ENCODE results near the gene NKD1. TPM values are rescaled to one million over a fixed set of nuclear protein-coding genes. Genes with fewer than 3 reads are reported as not detected.

The NKD1 gene
- total and polyA plus RNA-seq, 2 donors (not counting 1 experiment from before 2014, with no cell fraction given), result 0.16 to 1.9 TPM

DNA sequence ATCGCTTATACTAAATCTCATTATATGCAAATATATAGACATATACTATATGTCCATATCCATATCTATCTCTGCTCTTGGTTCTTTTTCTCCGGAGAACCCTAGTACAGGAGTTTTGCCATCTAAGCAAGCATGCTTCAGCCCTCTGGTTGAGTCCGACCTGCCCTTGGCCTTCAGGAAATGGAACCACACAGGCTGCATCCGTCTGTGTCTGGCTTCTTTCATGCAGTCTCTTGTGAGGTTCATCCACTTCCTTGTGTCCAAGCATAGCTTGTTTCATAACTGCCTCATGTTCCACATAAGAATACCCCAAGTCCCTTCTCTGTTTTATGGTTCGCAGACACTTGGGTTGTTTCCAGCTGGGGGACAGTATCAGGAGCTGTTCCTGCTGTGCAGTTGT, 116.1 kb downstream of the NKD1 start:
- WGBS (ENCODE audit: insufficient coverage), result 93% methylated on average over 3 of the region's 5 CpGs
- Histone ChIP-seq H3K27me3 (replicated peaks in 1 of 4; ENCODE audit: control extremely low read depth in 1 of 4, control insufficient read depth in 3 of 4, insufficient read depth in 4 of 4, low read length in 3 of 4) (no peaks in the 10 kb centered on the region), H3K79me2 (ENCODE audit: control insufficient read depth, insufficient read depth, low read length) (no peaks in the 10 kb centered on the region), H3K4me2 (replicated peaks; ENCODE audit: low read depth, low read length, poor library complexity, severe bottlenecking) (no peak overlapping the region), H3K9me3 (ENCODE audit: control extremely low read depth in 1 of 3, control insufficient read depth in 2 of 3, insufficient read depth in 1 of 3, low read length in 2 of 3) (peaks cover 0 to 13% (median 0%) of the 10 kb centered on the region in 3 donors), H3K9ac (ENCODE audit: low read length) (no peak overlapping the region), H3K36me3 (replicated peaks in 1 of 2; ENCODE audit: control extremely low read depth in 1 of 2, control insufficient read depth in 1 of 2, extremely low read depth in 1 of 2, insufficient read depth in 2 of 2, low read length in 1 of 2) (peaks cover 0 to 9% of the 10 kb centered on the region in 2 experiments), H3K4me3 (ENCODE audit: control extremely low read depth in 1 of 5, extremely low read depth in 1 of 5, insufficient read depth in 1 of 5, low read depth in 2 of 5, low read length in 4 of 5) (no peak overlapping the region), H3K27ac (ENCODE audit: low read length in 2 of 2) (no peak overlapping the region), H4K20me1 (ENCODE audit: control insufficient read depth, insufficient read depth, low read length, poor library complexity, severe bottlenecking) (no peaks in the 10 kb centered on the region), H3K4me1 (ENCODE audit: control insufficient read depth in 2 of 2, insufficient read depth in 2 of 2, low read length in 2 of 2) (peaks cover 10 to 21% of the 10 kb centered on the region in 2 donors), H2AFZ (ENCODE audit: insufficient read depth, low read depth, low read length, poor library complexity, severe bottlenecking) (peak overlapping the region; percentile 81)
- no peak overlapping the region for H3K27ac Mint-ChIP-seq
- no peak for DNase-seq
- CTCF ChIA-PET, result interaction anchor here (0.9 to 8.8 kb wide), 22 partner anchors 9 to 639 kb away, joined by 3 to 154 read pairs (median 5); partner anchors contain the start of genes CNEP1R1, NKD1 and SNX20
- peak overlapping the region; percentile 86 for H3K4me3 Mint-ChIP-seq
- intact Hi-C loops (cut with micrococcal nuclease), result no loop called here
- no peak for ATAC-seq (ENCODE audit: low read depth)
- POLR2A ChIA-PET, result interaction anchor here (0.6 kb wide), 1 partner anchor 75 kb away, joined by 3 read pairs; no protein-coding TSS in a partner anchor
- H3K4me1 Mint-ChIP-seq, result peaks cover 25% of the 10 kb centered on the region
- H3K27me3 Mint-ChIP-seq, result no peaks in the 10 kb centered on the region
- TF ChIP-seq, protein P1, sequence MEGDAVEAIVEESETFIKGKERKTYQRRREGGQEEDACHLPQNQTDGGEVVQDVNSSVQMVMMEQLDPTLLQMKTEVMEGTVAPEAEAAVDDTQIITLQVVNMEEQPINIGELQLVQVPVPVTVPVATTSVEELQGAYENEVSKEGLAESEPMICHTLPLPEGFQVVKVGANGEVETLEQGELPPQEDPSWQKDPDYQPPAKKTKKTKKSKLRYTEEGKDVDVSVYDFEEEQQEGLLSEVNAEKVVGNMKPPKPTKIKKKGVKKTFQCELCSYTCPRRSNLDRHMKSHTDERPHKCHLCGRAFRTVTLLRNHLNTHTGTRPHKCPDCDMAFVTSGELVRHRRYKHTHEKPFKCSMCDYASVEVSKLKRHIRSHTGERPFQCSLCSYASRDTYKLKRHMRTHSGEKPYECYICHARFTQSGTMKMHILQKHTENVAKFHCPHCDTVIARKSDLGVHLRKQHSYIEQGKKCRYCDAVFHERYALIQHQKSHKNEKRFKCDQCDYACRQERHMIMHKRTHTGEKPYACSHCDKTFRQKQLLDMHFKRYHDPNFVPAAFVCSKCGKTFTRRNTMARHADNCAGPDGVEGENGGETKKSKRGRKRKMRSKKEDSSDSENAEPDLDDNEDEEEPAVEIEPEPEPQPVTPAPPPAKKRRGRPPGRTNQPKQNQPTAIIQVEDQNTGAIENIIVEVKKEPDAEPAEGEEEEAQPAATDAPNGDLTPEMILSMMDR (IDR thresholded peaks at IDR 0.05), result no peak
- no peak for TF ChIP-seq EZH2 (IDR thresholded peaks at IDR 0.05; ENCODE audit: borderline replicate concordance, insufficient read depth, low read depth, low read length, poor library complexity, severe bottlenecking)
- no peaks in the 10 kb centered on the region for H3K9me3 Mint-ChIP-seq (ENCODE audit: insufficient read depth)
